GM18951 (cell line): ENCODE measurements around the gene TEKT3.

Source experiments
- POLR2A ChIP-seq: IDR thresholded peaks from 4 replicates; pipeline ENCODE4 v1.6.1; 2011; ENCODE audit warnings: mild to moderate bottlenecking; ENCODE audit not compliant: insufficient read length, insufficient read depth; ENCODE audit errors: extremely low read depth
- in situ Hi-C: fragments of 300-500 bp; cut with MboI; formaldehyde crosslinking; loops from one replicate; pipeline ENCODE4 v1.12.0; 2022; ENCODE audit warnings: low sequenced_read_pairs, mixed read lengths, inconsistent platforms; ENCODE audit not compliant: unreplicated experiment

The TEKT3 gene

DNA sequence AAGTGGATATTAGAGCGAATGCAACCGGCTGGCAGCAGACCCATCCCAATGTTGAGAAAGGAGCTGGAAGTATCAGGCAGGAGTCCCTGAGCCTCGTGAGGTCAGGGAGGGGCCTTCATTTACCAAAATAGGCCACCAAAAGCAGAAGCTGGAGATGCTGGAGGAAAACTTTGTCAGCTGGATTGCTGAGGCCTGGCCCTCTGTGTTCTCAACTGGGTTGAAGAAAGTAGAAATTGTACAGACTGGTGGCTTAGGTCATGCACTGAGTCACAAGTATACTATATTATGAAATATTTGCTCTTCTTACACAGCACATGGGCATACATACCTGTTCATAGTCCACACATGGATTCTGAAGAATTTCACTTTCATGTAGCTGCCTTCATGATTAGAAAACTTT, 23.2 kb upstream of the TEKT3 start:
- in situ Hi-C loops, result no loop called here

GRCh38 chr17:15363702-15364101, 22.3 kb upstream of the TEKT3 start:
- in situ Hi-C loops, result no loop called here
- no peak for TF ChIP-seq POLR2A

More for the DNA sequence above, 23.2 kb upstream of the TEKT3 start:
- no peak for TF ChIP-seq POLR2A

DNA sequence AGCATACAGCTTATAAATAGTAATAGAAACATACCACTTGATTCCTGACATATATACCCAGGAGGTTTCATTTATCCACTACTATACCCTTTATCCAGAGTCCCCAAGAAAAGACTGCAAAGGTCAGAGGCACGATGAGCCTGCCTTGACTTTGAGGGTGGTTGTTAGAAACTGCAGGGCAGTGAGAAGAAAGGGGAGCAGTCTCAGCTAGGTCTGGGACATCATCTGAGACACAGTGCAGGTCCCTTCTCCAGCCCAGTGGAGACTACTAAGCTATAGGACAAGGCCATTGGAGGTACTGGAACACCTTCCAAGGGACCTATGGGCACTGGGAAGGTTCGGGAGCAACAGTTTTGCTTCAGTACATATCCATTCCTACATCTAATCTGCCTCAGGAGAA, 20.2 kb upstream of the TEKT3 start:
- in situ Hi-C loops, result no loop called here
- TF ChIP-seq POLR2A, result no peak

GRCh38 chr17:15361151-15361550, 19.8 kb upstream of the TEKT3 start:
- in situ Hi-C loops, result no loop called here
- TF ChIP-seq POLR2A, result no peak

DNA sequence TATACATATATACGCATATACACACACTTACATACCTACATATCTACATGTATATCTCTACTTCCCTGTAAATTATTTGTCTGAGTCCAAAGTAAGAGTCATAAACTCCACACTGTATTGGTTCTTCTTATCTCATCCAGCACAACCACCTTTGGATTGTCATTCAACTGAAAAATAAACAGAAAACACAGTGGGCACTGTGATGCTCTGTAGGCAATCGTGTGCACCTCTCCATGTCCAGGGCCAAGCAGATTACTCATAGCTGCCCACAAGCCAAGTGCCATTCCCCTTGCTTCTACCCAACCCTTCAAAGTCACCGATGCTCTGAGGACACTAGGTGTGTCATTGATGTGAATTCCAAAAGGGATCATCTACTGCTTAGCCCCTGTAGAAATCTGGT, 12.9 kb upstream of the TEKT3 start:
- in situ Hi-C loops, result no loop called here
- TF ChIP-seq POLR2A, result no peak

- in situ Hi-C loops, result no loop called here
- TF ChIP-seq POLR2A, result no peak
These were observed 10.5 kb upstream of the TEKT3 start for GRCh38 chr17:15351925-15352324.

- no peak for TF ChIP-seq POLR2A
- in situ Hi-C loops, result no loop called here
These were observed 10.1 kb upstream of the TEKT3 start for GRCh38 chr17:15351478-15351840.

DNA sequence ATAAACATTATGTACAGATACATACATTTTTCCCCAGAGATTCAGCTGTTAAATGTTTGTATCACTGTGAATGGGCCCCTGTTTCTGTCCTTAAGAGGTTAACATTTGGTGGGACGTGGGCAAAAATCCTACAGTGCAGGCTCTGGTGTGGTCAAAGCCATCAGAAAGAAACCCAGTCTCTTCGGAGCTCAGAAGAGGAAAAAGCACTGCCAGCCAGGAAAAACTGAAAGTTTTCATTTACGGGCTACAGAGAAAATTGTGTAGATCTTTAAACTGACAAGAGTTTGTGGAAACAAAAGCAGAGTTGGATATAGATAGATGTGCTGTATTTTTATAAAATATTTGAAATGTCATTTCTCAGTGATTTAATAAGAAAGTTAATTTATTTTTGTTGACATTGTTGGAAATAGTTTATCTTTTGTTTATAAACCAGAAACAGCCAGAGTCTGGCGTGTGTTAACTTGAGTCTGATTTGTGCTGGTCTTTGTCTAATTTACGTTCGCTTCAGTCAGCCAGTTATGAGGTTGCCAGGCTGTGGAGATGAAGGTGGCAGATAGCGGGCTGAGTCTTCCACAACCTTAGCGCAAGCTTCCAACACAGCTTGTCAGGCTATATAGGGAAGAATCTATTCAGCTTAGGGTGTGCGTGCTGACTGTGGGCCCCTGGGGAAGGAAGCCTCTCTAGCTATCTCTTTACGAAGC, 9.5 kb upstream of the TEKT3 start:
- TF ChIP-seq POLR2A, result no peak
- in situ Hi-C loops, result no loop called here

- in situ Hi-C loops, result no loop called here
- no peak for TF ChIP-seq POLR2A
These were observed 7.7 kb upstream of the TEKT3 start for GRCh38 chr17:15349119-15349518.

GRCh38 chr17:15348021-15348420, 6.6 kb upstream of the TEKT3 start:
- in situ Hi-C loops, result no loop called here
- TF ChIP-seq POLR2A, result no peak

DNA sequence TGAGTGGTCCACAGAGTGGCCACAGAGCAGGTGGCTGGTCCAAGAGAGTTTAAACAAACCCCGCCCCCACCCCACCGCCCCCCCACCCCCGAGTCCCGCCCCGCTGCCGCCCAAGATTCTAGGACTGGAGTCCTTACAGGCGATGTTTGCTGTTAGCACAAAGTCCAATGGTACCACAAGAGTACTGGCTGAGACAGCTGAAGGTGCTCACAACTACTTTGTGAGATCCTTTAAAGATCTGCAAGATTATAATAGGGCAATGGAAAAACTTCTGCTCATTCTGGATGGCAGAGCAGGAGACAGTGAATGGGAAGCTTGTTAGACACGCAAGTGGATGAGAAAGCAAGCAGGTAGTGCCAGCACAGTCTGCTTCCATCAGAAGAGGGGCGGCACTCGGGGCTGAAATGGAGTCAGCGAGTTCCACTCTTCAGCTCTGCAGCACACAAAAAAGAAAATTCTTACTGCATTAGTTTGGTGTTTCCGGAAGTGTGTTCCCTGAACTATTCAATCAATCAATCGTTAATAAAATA, 4.7 kb upstream of the TEKT3 start:
- no peak for TF ChIP-seq POLR2A
- in situ Hi-C loops, result no loop called here

DNA sequence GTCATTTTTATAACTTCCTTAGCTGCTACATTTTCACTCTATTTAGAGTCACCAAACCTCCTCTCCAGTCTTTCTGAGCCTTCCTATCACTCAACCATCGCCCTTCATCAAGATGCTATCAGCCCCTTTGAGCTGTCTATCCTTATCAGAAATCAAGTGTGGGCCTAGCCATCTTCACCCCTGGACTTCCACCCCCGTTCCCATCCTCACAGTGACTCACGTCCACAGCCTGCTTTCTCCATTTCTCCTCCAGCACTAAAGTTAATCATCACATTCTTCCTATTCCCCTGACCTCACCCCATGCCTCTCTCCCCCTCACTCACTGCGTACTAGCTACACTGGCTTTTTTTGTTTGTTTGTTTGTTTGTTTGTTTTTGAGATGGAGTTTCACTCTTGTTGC, 2.4 kb upstream of the TEKT3 start:
- in situ Hi-C loops, result no loop called here

GRCh38 chr17:15342460-15342859, 1.1 kb upstream of the TEKT3 start:
- no peak for TF ChIP-seq POLR2A
- in situ Hi-C loops, result no loop called here

More for the DNA sequence above, 2.4 kb upstream of the TEKT3 start:
- no peak for TF ChIP-seq POLR2A

DNA sequence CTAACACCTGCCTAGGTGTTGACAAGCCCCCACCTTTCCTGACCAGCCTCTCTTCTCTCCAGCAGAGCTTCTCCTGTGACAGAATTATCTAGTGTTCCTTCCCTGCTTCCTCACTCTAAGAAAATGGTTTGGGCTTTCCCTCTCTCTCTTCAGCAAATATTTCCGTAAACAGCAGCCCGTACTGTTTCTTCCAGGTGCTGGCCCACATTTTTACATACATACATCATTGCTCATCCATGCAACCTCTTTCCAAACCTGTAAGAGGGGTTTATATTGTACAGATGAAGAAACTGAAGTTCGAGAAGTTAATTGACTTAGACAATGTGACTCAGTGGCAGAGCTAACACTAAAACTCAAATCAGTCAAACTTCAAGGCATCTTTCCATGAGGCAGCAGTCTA, 569 bp upstream of the TEKT3 start:
- in situ Hi-C loops, result no loop called here
- no peak for TF ChIP-seq POLR2A
